Activated effector memory CD4-positive, alpha-beta T cell treated with Interleukin-2 at 50 U/mL for 16 hours (primary cell): ENCODE data around the gene FHIT.
A peak's percentile ranks its signal among the peaks of the same experiment; 100 is the strongest.

Experiments used
- DNase-seq: peaks from one replicate; pipeline ENCODE4 v3.0.0-alpha.2; 2020

Gene FHIT

DNA sequence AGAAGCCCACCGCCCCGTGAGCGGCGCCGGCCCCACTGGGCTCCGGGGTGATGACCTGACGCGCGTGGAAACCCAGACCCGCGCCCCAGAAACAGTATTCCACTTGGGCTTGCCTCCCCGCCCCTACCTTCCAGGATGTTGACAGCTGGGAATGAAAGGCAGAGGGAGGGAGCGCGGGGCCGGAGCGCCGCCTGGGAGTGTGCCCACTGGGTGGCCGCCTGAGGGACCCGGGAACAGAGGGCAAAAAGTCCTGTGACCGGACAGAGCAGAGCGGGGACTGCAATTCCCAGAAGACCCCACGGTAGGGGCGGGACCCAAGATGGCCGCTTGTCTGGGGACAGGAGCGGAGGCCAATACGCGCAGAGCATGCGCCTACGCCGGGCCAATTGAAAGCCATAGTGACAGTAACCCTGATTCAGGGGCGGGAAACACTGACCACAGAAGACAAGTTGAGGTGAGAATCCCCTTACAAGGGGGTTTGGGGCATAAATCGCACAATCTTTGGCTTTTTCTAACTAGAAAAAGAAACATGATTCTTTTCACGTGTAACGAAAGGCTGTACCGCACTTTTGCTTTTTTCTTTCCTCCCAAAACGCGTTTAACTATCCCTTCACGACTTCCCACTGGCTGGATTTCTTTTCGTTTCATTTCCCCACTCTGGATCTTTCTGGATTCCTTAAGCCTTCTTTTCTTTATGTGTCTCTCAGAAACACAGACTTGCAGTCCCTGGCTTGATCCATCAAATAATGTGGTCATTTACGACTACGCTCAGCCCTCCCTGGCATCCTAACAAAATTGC, at the start of gene FHIT:
Gene FHIT (minus strand): TSS at position 279 of the 799 bp plus-strand sequence.
- peak; percentile 82 for DNase-seq

DNA sequence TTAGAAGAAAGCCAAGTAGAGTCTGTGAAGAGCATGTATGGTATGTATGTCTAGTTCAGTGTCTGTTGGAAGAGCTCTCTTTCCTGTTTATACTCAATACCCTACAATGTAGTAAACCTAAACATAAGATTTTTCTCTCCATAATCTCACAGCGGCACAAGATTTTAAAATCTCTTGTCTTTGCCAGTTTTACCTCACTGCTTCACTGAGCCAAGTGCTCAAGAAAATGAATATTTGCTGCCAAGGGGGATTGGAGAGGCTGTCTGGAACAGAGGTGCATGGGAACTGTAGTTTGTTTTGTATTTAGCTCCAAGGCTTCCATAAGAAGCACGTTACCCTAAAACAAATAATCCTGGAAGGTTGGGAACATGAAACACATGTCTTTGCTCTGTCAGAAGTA, 49.5 kb upstream of the FHIT start:
- no peak for DNase-seq

GRCh38 chr3:61300006-61300380, 48.7 kb upstream of the FHIT start:
- DNase-seq = no peak

DNA sequence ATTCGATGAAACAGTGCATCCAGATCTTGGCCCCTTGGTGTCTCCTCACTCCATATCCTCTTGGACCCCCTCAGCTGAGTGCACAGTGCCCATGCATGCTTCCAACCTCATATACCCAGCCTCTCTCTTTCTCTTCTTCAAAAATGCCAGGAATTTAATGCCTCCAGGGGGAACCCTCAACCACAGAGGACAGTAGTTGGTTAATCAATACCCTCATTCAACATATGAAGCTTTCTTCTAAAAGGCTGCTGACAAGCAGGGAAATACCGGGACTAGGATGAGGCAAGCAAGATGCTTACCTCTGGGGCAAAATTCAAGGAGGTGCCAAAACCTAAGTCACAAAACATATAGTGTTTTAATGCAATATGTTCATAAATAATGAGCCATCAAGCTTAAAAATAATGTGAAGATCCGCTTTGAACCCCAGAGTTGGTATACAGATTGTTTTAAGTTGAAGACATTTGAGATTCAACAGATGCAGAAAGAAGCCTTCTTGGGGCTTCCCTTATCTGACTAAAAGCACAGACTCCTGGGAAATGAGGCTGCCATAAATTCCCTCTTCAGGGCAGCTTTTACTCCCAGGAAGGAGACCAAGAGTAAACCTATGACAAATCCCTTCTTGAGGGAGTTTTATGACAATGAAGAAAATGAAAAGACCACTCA, 48.2 kb upstream of the FHIT start:
- no peak for DNase-seq

- no peak for DNase-seq
Measured at GRCh38 chr3:61297821-61298220, 46.6 kb upstream of the FHIT start.

DNA sequence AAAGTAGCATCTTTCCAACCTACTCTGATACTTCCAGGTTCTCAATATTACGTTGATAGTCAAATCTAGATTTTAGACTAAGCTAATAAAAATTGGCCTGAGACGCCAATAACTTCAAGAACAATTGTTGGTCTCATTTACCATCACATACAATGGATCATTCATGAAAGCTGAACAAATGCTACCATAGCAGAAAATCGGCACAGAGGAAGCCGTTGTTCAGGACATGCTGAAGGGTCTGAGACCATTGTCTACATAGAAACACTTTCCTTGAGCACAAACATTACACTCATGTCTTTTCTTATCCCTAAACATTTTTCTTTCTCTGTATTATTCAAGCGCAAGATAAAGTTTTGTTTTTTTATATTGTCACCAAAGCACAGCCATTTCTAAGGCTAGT, 37.2 kb upstream of the FHIT start:
- DNase-seq = no peak

DNA sequence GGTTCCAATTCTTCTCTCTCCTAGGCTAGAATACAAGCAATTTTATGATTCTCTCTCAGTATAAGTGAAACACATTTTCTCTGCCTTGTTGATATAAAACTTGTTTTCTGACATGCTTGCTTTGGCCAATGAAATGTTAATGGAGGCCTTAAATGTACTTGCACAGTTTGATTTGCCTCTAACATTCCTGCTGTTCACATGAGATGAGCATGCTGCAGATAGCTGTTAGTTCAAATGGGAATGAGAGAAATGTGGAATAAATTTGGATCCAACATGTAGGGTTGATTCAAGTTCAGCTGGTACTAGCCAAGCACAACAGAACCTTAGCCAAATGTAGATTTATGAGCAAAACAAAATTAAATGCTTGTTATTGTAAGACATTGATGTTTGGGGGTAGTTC, 32.6 kb upstream of the FHIT start:
- DNase-seq = no peak

DNA sequence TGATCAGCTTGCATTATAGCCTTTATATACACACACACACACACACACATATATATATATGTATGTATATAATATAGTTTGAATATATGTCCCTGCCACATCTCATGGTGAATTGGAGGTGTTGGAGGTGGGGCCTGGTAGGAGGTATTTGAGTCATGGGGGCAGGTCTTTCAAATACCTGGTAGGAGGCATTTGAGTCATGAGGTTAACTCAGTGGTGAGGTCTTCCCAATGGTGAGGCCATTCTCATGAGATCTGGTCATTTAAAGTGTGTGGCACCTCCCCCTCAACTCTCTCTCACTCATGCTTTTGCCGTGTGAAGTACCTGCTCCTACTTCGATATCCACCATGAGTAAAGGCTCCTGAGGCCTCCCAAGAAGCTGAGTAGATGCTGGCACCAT, 27.5 kb upstream of the FHIT start:
- no peak for DNase-seq

DNA sequence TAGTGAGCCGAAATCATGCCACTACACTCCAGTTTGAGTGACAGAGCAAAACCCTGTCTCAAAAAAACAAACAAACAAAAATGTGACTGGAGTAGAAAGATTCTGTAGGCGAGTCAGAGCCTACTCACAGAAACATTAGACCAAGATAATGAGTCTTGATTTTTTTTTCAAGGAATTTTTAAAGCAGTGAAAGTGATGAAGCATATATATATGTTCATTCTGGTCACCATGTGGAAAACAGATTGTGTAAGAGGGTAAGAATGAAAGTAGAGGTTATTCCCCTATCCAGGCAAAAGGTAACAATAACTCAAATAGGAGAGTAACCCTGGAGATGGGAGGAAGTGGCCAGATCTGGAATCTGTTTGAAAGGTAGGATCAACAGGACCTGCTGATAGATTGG, 26.2 kb upstream of the FHIT start:
- DNase-seq = no peak

- no peak for DNase-seq
Measured at GRCh38 chr3:61269435-61269834, 18.2 kb upstream of the FHIT start.

- DNase-seq = no peak
Measured at GRCh38 chr3:61268644-61269043, 17.4 kb upstream of the FHIT start.

DNA sequence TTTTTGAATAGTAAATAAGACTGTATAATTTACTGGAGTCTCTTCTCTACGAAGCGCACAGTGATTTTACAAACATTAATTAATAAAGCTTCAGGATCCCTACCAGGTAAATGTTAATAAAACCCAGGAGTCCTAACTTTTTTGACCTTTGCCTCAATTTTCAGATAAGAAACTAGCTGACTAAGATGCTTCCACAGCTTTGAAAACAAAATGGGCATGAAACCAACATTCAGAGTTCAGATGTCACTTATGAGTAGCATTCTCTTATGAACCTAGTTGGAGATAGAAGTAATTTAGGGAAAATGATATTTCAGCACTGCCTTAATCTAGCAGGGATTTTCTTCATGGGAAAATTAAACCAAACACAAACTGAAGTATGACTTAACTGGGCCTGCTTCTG, 13.0 kb upstream of the FHIT start:
- DNase-seq = no peak

DNA sequence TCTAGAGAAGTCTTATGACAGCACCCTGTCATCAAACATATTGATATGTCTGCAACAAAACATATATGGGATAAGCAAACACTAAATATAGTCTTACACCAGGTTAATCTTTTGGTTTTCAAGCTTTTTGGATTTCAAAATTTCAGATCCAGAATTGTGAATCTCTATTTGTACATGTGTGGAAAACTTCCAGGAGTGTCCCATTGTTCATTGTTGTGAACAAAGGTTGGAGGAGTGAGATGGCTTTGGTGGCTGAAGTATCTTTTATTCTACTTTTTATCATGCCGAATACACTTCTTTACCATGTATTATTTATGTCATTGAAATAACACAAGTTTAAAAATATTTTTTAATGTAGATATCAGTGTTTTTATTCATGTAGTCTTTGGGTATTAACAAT, 5.9 kb upstream of the FHIT start:
- no peak for DNase-seq

DNA sequence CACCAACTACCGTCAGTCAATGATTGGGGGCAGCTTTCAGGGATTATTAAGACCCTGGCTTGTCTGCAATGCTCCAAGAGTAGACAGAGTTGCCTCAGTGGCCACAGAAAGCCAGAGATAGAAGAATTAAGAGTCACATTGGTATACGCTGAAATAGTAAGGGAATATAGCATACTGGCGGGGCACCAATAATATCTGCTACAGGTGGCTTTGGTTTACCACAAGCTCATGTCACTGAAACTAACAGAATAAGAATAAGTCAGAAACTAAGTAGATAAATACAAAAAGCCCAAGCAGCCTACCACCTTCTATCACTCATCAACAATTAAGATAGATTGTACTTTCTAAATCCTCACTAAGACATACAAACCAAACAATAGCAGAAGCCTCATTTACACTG, 2.5 kb upstream of the FHIT start:
- no peak for DNase-seq

GRCh38 chr3:61252836-61253235, 1.6 kb upstream of the FHIT start:
- DNase-seq = no peak

DNA sequence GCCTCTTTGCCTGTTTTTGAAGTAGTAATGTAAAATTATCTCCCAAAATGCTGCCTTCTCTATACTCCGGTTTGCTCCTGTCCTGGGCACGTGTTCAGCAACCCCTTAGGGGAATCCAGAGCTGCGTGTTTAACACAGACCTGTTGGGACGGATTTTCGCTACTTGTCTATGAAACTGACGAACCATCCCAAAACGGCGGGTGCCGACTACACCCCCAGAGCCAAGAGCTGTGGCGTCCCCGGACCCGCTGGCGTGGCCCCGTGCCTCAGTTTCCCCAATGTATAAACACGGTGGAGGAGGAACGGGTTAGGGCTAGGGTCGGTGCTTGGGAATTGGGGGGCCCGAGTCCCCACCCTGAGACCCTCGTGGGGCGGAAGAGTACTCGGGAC, 473 bp downstream of the FHIT start:
- no peak for DNase-seq

DNA sequence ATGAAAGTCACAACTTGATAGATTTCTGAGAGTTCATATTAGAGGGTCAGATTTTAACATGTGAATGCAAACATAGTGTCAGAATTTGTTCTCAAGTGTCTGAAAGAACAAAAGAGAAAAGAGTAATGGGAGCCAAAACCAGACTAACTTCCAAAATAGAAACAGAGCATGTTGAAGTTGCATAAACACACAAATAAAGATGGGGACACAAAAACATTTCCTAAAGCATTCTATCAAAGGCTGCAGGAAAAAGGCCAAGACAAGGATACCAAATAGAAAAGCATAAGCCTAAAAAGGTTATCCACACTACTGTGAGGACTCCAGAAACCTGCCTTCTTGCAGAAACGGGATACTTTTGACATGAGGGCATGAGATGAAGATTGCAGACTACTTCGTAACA, 2.8 kb downstream of the FHIT start:
- no peak for DNase-seq

- DNase-seq = no peak
Measured at GRCh38 chr3:61247191-61247590, 4.1 kb downstream of the FHIT start.

DNA sequence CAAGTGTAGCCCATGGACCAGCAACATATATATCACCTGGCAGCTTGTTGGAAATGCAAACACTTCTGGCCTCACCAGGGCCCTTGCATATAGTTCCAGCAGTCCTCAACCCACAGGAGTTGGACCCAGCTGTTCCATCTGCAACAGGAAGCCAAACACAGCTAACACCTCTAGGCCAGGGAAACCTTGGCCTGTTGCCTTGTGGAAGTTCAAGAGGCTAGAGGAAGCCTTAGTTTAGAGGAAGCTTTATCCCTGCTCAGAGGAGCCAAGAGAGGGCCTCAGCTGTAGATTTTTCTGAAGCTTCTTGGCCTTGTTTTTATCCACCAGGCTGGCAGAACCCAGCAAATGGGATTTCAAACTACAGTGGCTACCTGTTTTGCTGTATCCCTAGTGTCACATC, 11.4 kb downstream of the FHIT start:
- DNase-seq = no peak

DNA sequence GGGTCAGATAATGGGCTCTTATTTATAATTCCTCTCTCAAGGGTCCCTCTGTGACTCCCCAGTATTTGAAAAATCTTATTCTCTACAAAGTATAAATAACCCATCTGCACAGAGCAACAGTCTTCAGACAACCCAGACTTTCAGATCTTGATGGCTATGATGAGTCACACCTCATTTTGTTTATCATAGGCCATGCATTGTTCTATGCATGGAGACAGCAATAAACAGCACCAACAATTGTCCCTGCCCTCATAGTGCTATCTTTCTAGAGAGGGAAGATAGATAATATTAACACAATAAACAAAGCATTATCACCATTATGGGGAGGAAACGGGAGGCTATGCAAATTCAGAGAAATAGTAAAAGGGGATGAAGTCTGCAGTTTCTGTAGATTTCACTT, 13.4 kb downstream of the FHIT start:
- DNase-seq = no peak

DNA sequence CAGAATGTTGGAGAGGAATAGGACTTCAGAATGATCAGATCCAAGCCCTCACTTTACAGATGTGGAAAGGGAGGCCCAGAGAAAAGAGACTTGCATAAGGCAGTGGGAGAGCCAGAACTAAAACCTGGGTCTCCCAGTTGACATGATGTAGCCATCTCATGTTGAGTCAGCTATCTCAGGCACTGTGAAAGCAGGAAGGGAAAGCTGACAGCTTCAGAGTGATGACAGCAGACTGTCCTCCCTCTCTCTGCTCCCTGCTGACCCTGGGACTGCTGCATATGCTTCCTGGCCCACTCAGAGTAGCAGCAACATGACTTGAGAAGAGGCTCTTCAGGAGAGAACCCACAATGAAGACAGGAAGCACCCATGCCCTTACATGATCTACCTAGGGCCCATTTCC, 14.7 kb downstream of the FHIT start:
- no peak for DNase-seq

DNA sequence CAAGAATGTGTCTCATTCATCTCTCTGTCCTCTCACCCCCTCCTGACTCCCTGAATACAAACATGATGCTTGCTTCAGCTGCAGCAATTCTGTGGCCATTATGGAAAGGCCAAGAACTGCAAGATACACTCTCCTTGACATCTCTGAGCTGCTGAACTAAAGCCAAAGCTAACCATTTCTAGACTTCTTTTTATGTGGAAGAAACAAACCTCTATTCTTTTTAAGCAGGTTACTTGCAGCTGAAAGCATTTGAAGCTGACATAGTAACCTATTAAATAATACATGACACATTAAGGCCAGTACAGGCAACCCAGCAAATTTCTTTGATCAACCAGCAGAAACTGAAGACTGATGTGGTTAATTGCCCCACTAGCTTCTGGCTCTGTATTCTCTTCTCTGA, 17.5 kb downstream of the FHIT start:
- no peak for DNase-seq

GRCh38 chr3:61231693-61232092, 19.6 kb downstream of the FHIT start:
- DNase-seq = no peak

DNA sequence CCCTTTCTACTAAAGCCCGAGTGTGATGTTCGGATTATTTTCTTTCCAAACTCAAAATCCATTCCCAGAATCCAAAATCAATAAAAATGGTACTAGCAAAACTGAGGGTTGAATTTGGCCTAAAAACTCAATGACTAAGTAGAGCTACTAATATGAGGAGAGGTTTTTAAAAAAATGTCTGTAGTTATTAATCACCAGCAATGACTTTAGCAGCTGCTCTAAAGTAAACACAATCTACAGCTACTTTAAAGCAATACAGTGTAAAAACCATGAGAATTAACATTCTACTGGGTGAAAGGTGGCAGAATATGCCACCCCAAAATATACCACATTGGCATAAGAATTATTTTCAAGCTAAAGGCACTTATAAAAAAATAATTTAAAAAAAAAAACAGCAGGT, 23.5 kb downstream of the FHIT start:
- DNase-seq = no peak

GRCh38 chr3:61226166-61226686, 25.0 kb downstream of the FHIT start:
- DNase-seq = no peak
